Peyer's patch (tissue), 4 donors: ENCODE data around the gene MMP21.

Experiments used
- CTCF ChIP-seq, 6 experiments: fragments of 450-650 bp in 4 of 6; fragments of 200-600 bp in 2 of 6; sonication (generic) in 1 of 6; IDR thresholded peaks; one replicate each; pipeline ENCODE4 v1.5.1; 2017 to 2019; ENCODE audit warnings: antibody characterized with exemption in 6 of 6, mild to moderate bottlenecking in 3 of 6, moderate library complexity in 1 of 6
- POLR2A ChIP-seq, 2 donors: fragments of 450-650 bp; IDR thresholded peaks; one replicate each; pipeline ENCODE4 v1.5.1; 2017; ENCODE audit warnings: antibody characterized with exemption in 2 of 2, mild to moderate bottlenecking in 2 of 2, moderate library complexity in 2 of 2

- TF ChIP-seq POLR2A (IDR thresholded peaks at IDR 0.05), result no peak
- TF ChIP-seq CTCF (IDR thresholded peaks at IDR 0.05), result no peak
Measured at GRCh38 chr10:125739994-125740679, 35.5 kb downstream of the MMP21 start.
